HG02973 (cell line): ENCODE measurements around the gene IL23R.

Experiments used
- ATAC-seq: cut with Tn5 transposase; IDR thresholded peaks from one replicate; pipeline ENCODE4 v1.9.1; 2021; ENCODE audit warnings: moderate library complexity; ENCODE audit not compliant: unreplicated experiment

Gene IL23R

GRCh38 chr1:67148516-67149178 lies 17.6 kb upstream of the IL23R start:
- ATAC-seq: peak; percentile 18

- peak; percentile 96 for ATAC-seq
Observed at GRCh38 chr1:67149179-67149770, 17.0 kb upstream of the IL23R start.

- no peak for ATAC-seq
Observed at GRCh38 chr1:67150931-67151330, 15.3 kb upstream of the IL23R start.

GRCh38 chr1:67158401-67158800 lies 7.9 kb upstream of the IL23R start:
- no peak for ATAC-seq

GRCh38 chr1:67159233-67159632 lies 7.0 kb upstream of the IL23R start:
- no peak for ATAC-seq

GRCh38 chr1:67162954-67163353 lies 3.3 kb upstream of the IL23R start:
- ATAC-seq: peak; percentile 47

GRCh38 chr1:67165468-67166041 lies 699 bp upstream of the IL23R start:
- no peak for ATAC-seq

- ATAC-seq: peak; percentile 37
Observed at GRCh38 chr1:67169496-67169895, 3.2 kb downstream of the IL23R start.

- ATAC-seq: no peak
Observed at GRCh38 chr1:67169932-67170331, 3.7 kb downstream of the IL23R start.

- no peak for ATAC-seq
Observed at GRCh38 chr1:67170751-67171573, 4.7 kb downstream of the IL23R start.

GRCh38 chr1:67171574-67171955 lies 5.3 kb downstream of the IL23R start:
- ATAC-seq: no peak

- no peak for ATAC-seq
Observed at GRCh38 chr1:67171978-67172377, 5.7 kb downstream of the IL23R start.

GRCh38 chr1:67173988-67174387 lies 7.7 kb downstream of the IL23R start:
- no peak for ATAC-seq

- ATAC-seq: peak; percentile 52
Observed at GRCh38 chr1:67174716-67175284, 8.5 kb downstream of the IL23R start.

- no peak for ATAC-seq
Observed at GRCh38 chr1:67175530-67176087, 9.4 kb downstream of the IL23R start.

- ATAC-seq: no peak
Observed at GRCh38 chr1:67184838-67185421, 18.7 kb downstream of the IL23R start.

- no peak for ATAC-seq
Observed at GRCh38 chr1:67188137-67188536, 21.9 kb downstream of the IL23R start.

- no peak for ATAC-seq
Observed at GRCh38 chr1:67189953-67190352, 23.7 kb downstream of the IL23R start.

- no peak for ATAC-seq
Observed at GRCh38 chr1:67190410-67190809, 24.2 kb downstream of the IL23R start.

- no peak for ATAC-seq
Observed at GRCh38 chr1:67190942-67191341, 24.7 kb downstream of the IL23R start.
